ENCODE results near the gene AEBP1.

AEBP1 gene

DNA sequence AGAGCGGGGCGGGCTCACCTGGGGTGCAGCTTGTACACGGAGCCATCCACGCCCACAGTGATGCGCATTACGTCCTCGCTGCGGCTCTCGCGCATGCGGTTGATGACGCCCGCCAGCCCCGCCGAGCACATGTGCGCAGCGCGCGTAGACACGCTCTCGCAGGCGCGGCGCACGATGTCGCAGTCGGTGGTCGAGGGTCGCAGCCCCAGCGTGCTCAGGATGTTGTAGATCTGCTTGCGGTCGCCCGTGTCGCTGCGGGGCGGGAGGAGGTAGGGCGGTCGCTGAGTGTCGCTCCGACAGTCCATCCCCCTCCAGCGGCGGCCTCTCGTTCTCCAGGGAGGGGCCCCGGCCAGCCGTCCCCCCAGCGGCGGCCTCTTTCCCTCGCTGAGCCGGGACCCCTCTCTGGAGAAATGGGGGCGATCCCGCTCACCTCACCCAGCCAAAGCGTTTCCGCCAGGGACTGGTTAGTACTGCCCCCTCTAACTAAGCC is 41.4 kb downstream of the AEBP1 start:
- DNase-seq, result no peak

DNA sequence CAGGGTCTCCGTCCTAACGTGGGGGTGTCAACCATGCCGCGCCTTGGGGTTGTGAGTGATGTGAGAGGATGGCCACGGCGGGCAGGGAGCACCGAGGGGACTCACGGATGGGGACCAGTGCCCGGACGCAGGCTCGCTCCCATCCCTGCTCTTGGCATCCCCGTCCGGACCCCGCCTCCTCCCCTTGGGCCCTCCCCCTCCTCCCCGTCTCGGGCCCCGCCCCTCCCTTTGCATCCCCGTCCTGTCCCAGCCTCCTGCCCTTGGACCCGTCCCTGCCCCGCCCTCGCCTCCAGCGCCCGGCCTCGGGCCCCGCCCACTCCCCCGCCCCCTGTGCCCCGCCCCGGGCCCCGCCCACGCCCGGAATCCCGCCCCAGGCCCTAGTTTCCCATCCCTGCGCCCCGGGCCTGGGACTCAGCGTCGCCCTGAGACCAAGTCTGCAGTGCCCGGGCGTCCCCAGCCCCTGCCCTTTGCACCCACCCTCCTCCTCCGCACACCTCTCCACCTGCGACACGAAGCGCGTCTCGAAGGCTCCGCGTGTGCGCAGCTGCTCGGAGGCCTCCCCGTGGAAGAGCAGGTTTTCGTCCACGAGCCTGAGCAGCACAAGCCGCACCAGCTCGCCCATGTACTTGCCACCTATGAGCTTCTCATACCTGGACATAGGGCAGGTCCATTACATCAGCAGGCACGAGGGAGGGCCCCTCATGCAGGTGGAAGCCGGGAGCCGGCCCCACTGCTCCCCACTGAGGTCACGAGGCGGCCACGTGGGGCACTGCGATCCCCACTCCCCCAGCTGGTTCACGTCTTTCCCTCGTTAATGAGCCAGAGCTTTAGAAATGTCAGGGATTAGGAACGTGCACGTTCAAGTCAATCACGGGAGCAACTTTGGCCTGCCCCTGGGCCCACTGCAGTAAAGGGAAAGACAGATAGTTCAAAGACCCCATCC is 42.1 kb downstream of the AEBP1 start:
- DNase-seq, result peak; percentile 77

DNA sequence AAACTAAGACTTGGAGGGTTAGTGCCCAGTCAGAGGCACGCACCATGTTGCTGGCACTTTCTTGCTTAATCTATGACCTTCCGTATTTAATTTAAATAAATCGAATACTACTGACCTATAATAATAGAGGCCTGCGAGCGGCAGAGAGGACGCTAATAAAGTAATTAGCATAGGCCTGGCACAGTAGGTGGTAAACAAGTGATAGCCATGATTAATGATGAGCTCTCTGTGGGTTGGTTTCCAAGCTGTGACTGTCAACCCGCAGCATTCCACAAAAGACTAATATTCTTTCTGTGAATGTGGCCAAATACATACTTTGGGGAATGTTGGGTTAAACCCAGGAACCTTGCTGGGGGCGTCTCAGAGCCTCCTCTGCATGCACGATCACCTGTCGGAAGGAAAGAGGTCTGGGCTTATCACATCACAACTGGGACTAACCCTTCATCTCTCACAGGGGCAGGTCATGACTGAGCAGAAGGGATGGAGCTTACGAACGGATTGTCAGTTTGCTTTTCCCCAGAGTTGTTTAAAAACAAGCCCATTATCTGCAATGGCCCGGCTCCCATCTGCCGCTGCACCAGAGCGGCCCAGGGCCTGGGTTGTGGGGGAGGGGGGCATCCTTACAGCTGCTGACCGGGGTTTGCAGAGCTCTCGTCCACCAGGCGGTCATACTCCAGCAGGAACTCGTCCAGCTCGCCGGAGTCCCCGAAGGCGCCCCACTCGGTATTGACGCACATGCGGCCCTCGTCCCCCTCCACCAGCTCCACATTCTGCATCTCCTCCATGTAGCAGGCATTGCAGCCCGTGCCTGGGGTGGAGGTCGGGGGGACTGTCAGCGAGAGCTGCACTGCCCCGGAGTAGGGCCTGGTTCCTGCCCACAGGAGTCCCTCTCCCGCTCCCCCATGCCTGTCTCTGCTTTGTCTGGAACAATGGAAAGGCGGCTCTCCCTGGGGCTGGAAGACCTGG is 43.2 kb downstream of the AEBP1 start:
- no peak for DNase-seq

DNA sequence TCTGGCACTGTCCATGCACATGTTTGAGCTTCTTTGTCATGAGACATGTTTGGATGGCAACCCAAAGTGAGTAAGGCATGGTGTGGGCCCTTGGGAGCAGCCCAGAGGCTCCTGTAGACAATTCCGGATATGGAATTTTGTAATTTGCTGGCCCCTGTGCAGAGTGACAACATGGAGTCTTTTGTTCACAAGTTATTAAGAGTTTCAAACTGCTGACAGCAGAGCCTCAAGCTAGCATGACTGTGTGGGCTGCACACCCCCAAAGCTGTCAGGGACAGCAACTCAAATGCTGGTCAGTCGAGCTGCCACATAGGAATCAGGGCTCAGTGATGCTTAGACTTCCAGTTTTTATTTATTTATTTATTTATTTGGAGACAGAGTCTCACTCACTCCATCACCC is 44.0 kb downstream of the AEBP1 start:
- DNase-seq, result no peak

DNA sequence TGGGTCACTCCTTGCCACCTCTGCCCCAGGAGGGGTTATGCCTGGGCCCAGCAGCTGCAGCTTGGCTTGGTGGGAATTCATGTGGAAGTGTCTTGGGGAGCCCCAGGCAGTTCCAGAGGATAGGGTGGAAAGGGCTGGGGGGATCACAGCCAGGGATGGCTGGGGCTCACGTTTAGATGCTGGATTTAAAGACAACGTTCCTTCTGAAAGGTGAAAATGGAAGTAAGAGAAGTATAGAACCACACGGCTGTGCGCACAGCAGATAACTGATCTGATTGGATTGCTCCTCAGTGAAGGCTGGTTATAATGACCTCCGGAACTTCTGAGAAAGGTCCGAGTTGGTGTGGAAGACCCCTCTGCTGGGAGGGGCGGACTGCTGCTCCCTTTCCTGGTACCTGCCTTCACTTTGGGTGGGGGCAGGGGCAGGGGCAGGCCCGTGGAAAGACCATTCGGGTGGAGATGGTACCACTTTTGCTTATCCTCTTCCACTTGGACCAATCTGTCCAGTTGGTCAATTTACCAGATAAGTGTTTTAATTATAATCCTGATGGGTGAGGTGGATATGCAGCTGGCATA is 44.9 kb downstream of the AEBP1 start:
- DNase-seq, result no peak

GRCh38 chr7:44149571-44150465 is 45.7 kb downstream of the AEBP1 start:
- no peak for DNase-seq

- no peak for DNase-seq
Measured at GRCh38 chr7:44150466-44150832, 46.3 kb downstream of the AEBP1 start.

DNA sequence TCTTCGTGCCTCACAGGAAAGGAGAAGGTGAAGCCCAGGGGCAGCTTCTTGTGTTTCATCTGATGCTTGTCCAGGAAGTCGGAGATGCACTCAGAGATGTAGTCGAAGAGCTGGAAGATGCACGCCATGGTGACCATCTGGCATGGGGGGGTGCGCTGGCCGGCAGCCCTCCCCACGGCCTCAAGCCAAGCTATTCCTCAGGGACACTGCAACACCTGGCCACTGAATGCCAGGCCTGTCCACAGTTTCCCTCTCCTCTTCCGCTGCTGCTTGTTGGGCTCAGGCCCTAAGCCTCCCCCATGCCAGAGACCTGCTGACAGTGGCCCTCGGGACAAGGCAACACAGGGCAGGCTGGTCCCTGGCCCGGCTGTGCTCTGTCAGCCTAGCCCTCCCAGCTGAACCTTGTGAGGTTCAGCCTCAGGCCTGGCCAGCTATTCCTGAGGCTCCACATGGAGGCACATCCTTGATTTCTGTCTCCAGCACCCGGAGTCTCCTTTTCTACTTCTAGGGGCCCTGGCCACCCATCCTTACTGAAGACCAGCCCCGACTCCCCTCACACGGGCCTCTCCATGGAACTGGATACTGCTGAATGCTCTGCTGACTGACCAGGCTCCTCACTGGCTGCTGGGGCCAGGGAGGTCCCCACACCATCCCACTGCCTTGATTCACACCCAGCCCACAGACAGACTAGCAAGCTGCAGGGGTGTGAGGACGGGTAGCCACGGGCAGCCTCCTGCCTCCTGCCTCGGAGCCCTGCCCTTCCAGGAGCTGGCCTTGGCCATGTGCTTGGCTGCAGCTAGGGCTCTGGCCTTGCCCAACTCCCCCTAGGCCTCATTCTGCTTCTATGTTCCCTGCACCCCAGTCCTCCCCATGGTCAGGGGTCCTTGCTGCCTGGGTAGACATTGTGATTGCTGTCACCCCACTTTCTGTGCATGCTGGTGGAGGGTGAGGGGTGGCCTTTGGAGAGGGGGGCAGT is 47.1 kb downstream of the AEBP1 start:
- no peak for DNase-seq

DNA sequence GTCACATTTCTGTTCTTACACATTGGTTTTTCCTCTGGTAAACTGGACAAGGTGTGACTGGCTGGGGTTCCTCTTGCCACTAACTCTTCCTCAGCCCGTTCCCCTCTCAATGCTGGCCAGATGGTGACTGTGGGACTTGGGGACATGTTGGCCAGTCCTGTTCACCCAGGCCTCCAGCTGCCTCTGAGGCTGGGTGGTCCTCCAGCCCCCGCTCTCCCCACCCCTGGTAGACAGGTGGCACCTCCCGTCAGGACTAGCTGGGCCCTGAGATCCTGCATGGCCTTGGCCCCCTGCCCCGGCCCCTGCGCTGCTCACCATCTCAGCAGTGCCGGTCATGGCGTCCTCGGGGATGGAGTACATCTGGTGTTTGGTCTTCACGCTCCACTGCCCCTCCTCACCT is 47.8 kb downstream of the AEBP1 start:
- no peak for DNase-seq

- no peak for DNase-seq
Measured at GRCh38 chr7:44152971-44153947, 49.1 kb downstream of the AEBP1 start.

DNA sequence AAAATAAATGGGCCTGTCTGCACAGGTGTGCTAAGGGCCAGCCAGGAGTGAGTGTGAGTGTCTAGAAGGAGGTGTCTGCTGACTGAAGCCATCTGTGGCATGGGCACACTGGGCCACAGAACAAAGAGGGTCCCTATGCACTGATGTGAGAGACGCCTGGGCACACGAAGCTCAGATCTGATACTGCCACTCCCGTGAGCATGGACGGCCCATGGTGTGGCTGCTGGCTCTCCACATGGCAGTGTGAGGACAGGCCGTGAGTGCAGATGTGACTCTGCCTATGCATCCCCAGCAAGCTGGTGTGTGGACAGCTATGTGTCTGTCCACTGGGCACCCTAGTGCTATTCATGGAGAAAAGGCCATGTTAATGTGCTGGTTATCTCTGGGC is 49.8 kb downstream of the AEBP1 start:
- no peak for DNase-seq

GRCh38 chr7:44154703-44155102 is 50.6 kb downstream of the AEBP1 start:
- DNase-seq, result no peak

GRCh38 chr7:44155191-44156185 is 51.3 kb downstream of the AEBP1 start:
- DNase-seq, result no peak

DNA sequence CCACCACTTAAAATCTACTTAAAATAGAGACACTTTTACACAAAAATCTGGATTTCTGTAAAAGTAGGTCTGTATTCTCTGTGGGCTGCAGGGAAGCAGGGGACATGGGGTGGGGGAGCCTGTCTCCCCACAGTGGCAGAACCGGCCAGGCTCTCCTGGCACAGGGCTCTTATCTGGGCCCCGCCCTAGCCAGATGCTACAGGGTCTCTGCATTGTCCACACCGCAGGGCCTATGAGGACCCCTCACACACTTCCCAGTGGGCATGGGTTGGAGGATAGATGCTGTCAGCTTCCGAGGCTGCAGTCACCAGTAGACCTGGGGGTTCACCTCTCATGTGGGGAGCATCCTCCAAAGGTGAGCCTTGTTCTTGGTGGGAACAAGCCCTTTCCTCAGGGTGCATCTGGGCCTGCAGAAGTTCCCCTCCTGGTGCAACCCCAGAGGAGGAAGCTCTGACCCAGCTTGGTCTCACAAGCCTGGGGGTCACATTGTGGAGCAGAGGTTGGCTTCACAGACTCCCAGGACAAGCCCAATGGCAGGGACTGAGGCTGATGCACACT is 52.4 kb downstream of the AEBP1 start:
- DNase-seq, result no peak

DNA sequence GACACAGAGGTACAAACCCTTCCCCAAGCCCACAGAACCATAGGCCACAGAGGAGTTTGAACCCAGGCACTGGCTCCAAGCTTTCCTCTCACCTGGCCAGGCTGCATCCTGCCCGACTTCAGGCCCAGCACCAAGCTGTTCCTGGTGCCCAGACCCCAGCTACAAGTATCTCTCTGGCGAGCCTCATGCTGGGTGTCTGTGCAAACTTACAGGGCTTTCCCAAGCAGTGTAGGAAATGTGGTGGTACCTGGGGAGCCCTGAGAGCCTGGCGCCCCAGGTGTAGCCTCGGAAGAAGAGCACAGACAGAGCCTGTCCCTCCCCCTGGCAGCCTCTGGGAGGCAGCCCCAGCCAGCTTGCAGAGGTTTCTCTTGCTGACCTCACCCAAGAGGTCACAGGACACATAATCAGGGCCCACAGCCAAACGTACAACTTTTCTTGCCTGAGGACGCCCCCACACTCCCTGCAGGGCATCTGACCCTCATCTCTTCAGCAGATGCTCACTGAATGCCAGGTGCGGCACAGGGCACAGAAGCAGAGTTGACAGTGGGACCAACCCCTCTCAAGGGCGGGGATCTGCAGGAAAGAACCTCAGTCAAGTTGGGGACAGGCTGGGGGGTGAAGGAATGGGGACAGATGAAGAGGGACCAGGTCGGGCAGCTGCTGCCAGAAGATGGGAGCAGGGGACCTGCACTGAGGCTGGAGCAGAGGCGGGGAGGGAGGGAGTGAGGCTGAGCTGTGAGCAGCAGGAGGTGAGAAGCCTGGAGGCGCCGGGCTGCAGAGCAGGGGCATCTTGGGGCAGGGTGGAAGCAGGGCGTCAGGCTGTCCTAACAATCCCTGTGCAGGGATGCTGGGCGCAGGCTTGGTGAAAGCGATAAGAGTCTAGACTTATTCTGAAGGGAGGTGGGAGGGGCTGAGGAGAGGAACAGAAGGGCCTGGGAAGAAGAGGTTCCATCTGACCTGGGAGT is 53.3 kb downstream of the AEBP1 start:
- no peak for DNase-seq

GRCh38 chr7:44158096-44158872 is 54.1 kb downstream of the AEBP1 start:
- no peak for DNase-seq
